ENCODE results near the gene RBBP9.
"Not testable (repeated sequence)": the region's sequence is repeated elsewhere in the genome, so short reads cannot be mapped to it uniquely, and the experiment has no call there.

Gene RBBP9

GRCh38 chr20:18501672-18502071, 4.6 kb upstream of the RBBP9 start:
- DNase-seq: not testable (repeated sequence)

GRCh38 chr20:18497603-18498002, 578 bp upstream of the RBBP9 start:
- no peak for DNase-seq

DNA sequence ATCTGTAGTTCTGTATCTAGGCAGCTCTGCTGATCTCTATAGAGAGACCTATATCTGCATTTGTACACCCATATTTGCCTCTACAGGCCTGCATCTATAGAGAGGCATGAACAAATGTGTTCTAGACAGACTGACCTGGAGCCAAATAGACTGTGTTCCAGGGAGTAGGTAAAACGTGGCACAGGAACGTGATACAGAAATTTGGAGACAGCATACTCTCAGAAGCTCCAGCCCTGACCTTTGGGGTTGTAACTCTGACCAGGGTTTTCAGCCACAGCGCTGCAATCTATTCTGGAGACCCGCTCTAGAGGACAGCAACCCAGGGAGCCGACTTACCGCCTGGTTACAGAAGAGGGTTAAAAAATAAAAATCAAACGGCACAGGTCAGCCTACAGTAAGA, 983 bp downstream of the RBBP9 start:
- DNase-seq: no peak

DNA sequence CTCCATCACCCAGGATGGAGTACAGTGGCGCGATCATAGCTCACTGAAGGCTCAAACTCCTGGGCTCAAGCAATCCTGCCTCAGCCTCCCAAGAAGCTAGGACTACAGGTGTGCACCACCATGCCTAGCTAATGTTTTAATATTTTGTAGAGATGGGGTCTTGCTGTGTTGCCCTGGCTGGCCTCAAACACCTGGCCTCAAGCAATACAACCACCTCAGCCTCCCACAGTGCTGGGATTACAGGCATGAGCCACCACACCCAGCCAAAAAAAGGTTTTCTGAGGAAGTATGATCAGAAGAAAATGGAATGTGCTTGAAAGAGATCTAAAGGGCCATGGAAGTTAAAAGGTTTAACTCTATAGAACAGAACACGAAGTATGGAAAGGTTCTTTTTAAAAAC, 8.7 kb downstream of the RBBP9 start:
- no peak for DNase-seq

DNA sequence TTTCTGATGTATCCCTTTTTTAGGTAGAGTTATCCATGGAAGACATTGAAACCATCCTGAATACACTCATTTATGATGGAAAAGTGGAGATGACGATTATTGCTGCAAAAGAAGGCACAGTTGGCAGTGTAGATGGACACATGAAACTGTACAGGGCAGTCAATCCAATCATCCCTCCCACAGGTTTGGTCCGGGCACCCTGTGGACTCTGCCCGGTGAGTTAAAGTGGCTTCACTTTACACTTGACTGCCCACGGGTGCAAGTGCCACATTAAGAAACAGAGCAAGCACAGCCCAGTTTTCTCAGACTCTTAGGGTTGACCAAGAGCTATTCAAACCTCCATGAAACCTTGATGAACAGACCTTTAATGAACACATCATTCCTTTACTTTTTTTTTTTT, 15.4 kb downstream of the RBBP9 start:
- no peak for DNase-seq

GRCh38 chr20:18477821-18478220, 19.2 kb downstream of the RBBP9 start:
- DNase-seq: no peak

- no peak for DNase-seq
Measured at GRCh38 chr20:18477218-18477617, 19.8 kb downstream of the RBBP9 start.

GRCh38 chr20:18466894-18467730, 29.9 kb downstream of the RBBP9 start, which contains the start of the genes DZANK1 and POLR3F:
Gene DZANK1, minus strand, starts transcription at chr20:18467030. Its CDS starts 1,672 bp downstream, at chr20:18465358.
Gene POLR3F, plus strand, starts transcription at chr20:18467390. Its CDS starts 117 bp downstream, at chr20:18467507.
- DNase-seq: peak; percentile 92

- no peak for DNase-seq
Measured at GRCh38 chr20:18466574-18466893, 30.5 kb downstream of the RBBP9 start.

- no peak for DNase-seq
Measured at GRCh38 chr20:18465536-18466200, 31.4 kb downstream of the RBBP9 start.

- DNase-seq: no peak
Measured at GRCh38 chr20:18456600-18456999, 40.4 kb downstream of the RBBP9 start.

GRCh38 chr20:18443886-18444285, 53.1 kb downstream of the RBBP9 start:
- no peak for DNase-seq

GRCh38 chr20:18440403-18440802, 56.6 kb downstream of the RBBP9 start:
- DNase-seq: no peak

DNA sequence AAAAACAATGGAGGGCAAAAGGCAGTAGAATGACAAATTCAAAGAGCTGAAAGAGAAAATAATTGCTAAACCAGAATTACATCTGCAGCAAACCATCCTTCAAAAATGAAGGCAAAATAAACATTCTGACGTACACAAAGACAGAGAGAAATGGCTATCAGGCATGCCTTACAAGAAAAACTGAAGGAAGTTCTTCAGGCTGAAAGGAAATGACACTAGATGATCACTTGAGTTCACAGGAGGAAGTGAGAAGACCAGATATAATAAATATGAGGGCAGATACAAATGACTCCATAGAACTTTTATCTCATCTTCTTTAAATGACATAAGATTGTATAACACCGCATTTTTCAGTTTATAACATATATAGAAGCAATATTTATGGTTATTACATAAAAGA, 60.2 kb downstream of the RBBP9 start:
- DNase-seq: no peak
